DMS79 (cell line): Measurements from ENCODE around the gene SYT3.
"Not testable (repeated sequence)": the region's sequence is repeated elsewhere in the genome, so short reads cannot be mapped to it uniquely, and the experiment has no call there.

ENCODE experiments used
- DNase-seq: peaks from one replicate; lab custom pipeline; 2025; lab: John Stamatoyannopoulos, UW

Gene SYT3

GRCh38 chr19:50636317-50637085 lies 3.2 kb downstream of the SYT3 start:
- DNase-seq = no peak

- no peak for DNase-seq
Observed at GRCh38 chr19:50633973-50634372, 5.7 kb downstream of the SYT3 start.

GRCh38 chr19:50633359-50633758 lies 6.3 kb downstream of the SYT3 start:
- no peak for DNase-seq

- DNase-seq = no peak
Observed at GRCh38 chr19:50632151-50632835, 7.4 kb downstream of the SYT3 start.

GRCh38 chr19:50629801-50630200 lies 9.9 kb downstream of the SYT3 start:
- DNase-seq = no peak

- no peak for DNase-seq
Observed at GRCh38 chr19:50629194-50629593, 10.5 kb downstream of the SYT3 start.

GRCh38 chr19:50628551-50628950 lies 11.1 kb downstream of the SYT3 start:
- no peak for DNase-seq

- DNase-seq = no peak
Observed at GRCh38 chr19:50628146-50628545, 11.5 kb downstream of the SYT3 start.

GRCh38 chr19:50626795-50627194 lies 12.9 kb downstream of the SYT3 start:
- no peak for DNase-seq

- no peak for DNase-seq
Observed at GRCh38 chr19:50626011-50626410, 13.7 kb downstream of the SYT3 start.

- DNase-seq = no peak
Observed at GRCh38 chr19:50624949-50625600, 14.6 kb downstream of the SYT3 start.

- DNase-seq = not testable (repeated sequence)
Observed at GRCh38 chr19:50620394-50620906, 19.2 kb downstream of the SYT3 start.

GRCh38 chr19:50619184-50619583 lies 20.5 kb downstream of the SYT3 start:
- DNase-seq = not testable (repeated sequence)

GRCh38 chr19:50618379-50618778 lies 21.3 kb downstream of the SYT3 start:
- not testable (repeated sequence) for DNase-seq

GRCh38 chr19:50612504-50613404 lies 26.9 kb downstream of the SYT3 start:
- not testable (repeated sequence) for DNase-seq

GRCh38 chr19:50607874-50608785 lies 31.6 kb downstream of the SYT3 start:
- DNase-seq = no peak

GRCh38 chr19:50607388-50607787 lies 32.3 kb downstream of the SYT3 start:
- no peak for DNase-seq

- not testable (repeated sequence) for DNase-seq
Observed at GRCh38 chr19:50606059-50606836, 33.4 kb downstream of the SYT3 start.

- not testable (repeated sequence) for DNase-seq
Observed at GRCh38 chr19:50604264-50605073, 35.2 kb downstream of the SYT3 start.
